MM.1S (cell line): ENCODE data around the gene CD4.
A peak's percentile ranks its signal among the peaks of the same experiment; 100 is the strongest.

Source experiments
- DNase-seq: peaks from one replicate; pipeline ENCODE4 v3.0.0-alpha.2; 2015
- H2AFZ ChIP-seq: fragments of 300-600 bp; sonication (generic); 2 replicates; pipeline ENCODE4 v1.6.0; 2016; ENCODE audit warnings: antibody characterized with exemption, low read length
- H3F3A ChIP-seq: fragments of 300-600 bp; sonication (generic); 2 replicates; pipeline ENCODE4 v1.6.1; 2016; ENCODE audit warnings: mild to moderate bottlenecking, antibody characterized with exemption, low read length, moderate library complexity, mixed read lengths; ENCODE audit not compliant: insufficient read depth
- H3K27ac ChIP-seq: fragments of 300-600 bp; sonication (generic); 2 replicates; pipeline ENCODE4 v1.5.1; 2016; ENCODE audit warnings: mild to moderate bottlenecking, low read length
- H3K27me3 ChIP-seq: fragments of 300-600 bp; sonication (generic); replicated peaks from 2 replicates; pipeline ENCODE4 v1.6.0; 2016; ENCODE audit warnings: low read length; ENCODE audit not compliant: insufficient read depth
- H3K36me3 ChIP-seq: fragments of 300-600 bp; sonication (generic); replicated peaks from 2 replicates; pipeline ENCODE4 v1.6.1; 2016; ENCODE audit warnings: mild to moderate bottlenecking, low read length, mixed read lengths; ENCODE audit not compliant: insufficient read depth
- H3K4me1 ChIP-seq: fragments of 300-600 bp; sonication (generic); 2 replicates; pipeline ENCODE4 v1.6.1; 2016; ENCODE audit warnings: low read length, mixed read lengths
- H3K4me2 ChIP-seq: fragments of 300-600 bp; sonication (generic); 2 replicates; pipeline ENCODE4 v1.6.0; 2016; ENCODE audit warnings: low read depth, low read length
- H3K4me3 ChIP-seq: fragments of 300-600 bp; sonication (generic); 2 replicates; pipeline ENCODE4 v1.5.1; 2016; ENCODE audit warnings: low read length, mixed read lengths
- H3K79me2 ChIP-seq: fragments of 300-600 bp; sonication (generic); 2 replicates; pipeline ENCODE4 v1.6.1; 2016; ENCODE audit warnings: mixed run types, low read length, mixed read lengths
- H3K9ac ChIP-seq: fragments of 300-600 bp; sonication (generic); 2 replicates; pipeline ENCODE4 v1.6.1; 2016; ENCODE audit warnings: low read length, mixed read lengths
- H3K9me2 ChIP-seq: fragments of 300-600 bp; sonication (generic); replicated peaks from 2 replicates; pipeline ENCODE4 v1.6.1; 2016; ENCODE audit warnings: mild to moderate bottlenecking, low read length, mixed read lengths; ENCODE audit not compliant: insufficient read depth
- H3K9me3 ChIP-seq: fragments of 300-600 bp; sonication (generic); replicated peaks from 2 replicates; pipeline ENCODE4 v1.6.1; 2016; ENCODE audit warnings: mild to moderate bottlenecking, low read length, mixed read lengths; ENCODE audit not compliant: insufficient read depth
- H4K20me1 ChIP-seq: fragments of 300-600 bp; sonication (generic); 2 replicates; pipeline ENCODE4 v1.6.1; 2016; ENCODE audit warnings: mild to moderate bottlenecking, low read length, moderate library complexity, mixed read lengths; ENCODE audit not compliant: insufficient read depth
- EZH2 ChIP-seq: fragments of 300-600 bp; sonication (generic); optimal IDR thresholded peaks from 2 replicates; pipeline ENCODE3; 2017; ENCODE audit warnings: low read depth, mild to moderate bottlenecking, antibody characterized with exemption, low read length, mixed read lengths
- EZH2phosphoT487 ChIP-seq: fragments of 300-600 bp; sonication (generic); IDR thresholded peaks from 2 replicates; pipeline ENCODE4 v1.6.1; 2018; ENCODE audit warnings: antibody characterized with exemption, low read length
- TF ChIP-seq, protein P1 (sequence below): fragments of 300-600 bp; sonication (generic); IDR thresholded peaks from 2 replicates; pipeline ENCODE4 v1.5.1; 2016; ENCODE audit warnings: antibody characterized with exemption, low read length, mixed read lengths

Gene CD4

DNA sequence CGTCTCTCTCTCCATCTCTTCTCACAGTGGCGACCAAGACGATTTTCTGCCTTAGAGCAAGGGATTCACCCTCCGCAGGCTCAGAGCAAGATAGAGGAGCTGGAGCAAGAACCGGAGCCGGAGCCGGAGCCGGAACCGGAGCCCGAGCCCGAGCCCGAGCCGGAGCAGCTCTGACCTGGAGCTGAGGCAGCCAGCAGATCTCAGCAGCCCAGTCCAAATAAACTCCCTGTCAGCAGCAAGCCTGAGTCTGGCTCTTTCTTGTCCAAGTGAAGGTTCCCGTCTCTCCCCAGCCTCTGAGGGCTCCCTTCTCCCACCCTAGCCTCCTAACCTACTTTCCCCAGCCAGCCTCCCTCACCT lies 11.1 kb upstream of the CD4 start:
- TF ChIP-seq EZH2 (no peak), EZH2phosphoT487 (no peak)
- TF ChIP-seq, protein P1, sequence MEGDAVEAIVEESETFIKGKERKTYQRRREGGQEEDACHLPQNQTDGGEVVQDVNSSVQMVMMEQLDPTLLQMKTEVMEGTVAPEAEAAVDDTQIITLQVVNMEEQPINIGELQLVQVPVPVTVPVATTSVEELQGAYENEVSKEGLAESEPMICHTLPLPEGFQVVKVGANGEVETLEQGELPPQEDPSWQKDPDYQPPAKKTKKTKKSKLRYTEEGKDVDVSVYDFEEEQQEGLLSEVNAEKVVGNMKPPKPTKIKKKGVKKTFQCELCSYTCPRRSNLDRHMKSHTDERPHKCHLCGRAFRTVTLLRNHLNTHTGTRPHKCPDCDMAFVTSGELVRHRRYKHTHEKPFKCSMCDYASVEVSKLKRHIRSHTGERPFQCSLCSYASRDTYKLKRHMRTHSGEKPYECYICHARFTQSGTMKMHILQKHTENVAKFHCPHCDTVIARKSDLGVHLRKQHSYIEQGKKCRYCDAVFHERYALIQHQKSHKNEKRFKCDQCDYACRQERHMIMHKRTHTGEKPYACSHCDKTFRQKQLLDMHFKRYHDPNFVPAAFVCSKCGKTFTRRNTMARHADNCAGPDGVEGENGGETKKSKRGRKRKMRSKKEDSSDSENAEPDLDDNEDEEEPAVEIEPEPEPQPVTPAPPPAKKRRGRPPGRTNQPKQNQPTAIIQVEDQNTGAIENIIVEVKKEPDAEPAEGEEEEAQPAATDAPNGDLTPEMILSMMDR, result no peak

DNA sequence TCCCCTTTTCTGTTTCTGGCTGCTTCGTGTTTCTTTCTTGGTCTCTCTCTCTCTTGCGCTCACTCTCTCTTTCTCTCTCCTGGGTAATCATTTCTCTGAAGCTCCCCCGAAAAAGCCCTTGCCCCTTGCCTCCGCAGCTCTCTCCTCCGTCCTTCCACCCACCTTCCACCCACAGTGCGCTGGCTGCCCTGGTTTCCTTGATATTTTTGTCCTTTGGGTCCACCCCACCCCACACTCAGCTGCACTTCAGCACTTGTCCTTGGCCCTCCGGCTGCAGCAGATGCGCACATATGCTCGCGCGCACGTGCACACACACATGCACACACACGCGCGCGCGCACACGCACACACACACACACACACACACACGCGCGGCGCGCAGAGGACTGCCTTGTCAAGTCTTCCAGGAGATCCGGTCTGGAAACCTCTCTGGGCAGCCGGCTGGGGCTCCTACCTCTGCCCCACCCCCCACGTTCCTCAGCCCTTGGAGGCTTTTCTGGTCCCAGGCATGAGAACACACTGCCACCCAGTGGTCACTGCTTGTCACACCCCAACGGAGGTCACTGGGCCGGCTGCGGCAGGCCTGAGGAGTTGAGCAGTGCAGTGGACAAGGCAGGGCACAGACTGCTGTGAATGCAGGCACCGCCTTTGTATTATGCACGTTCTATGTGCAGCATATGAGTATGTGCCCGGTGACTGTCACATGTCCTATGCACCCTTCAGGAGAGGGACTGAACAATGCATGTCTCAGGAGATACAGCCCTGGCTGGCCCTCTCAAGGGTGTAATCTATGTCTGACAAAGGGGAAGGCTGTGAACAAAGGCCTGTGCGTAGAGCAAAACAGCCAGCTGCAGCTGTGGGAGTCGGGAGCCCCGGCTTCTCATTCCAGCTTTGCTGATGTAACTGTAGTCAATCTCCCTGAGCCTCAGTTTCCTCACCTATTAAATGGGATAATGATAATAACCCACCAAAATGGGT lies 10.5 kb upstream of the CD4 start:
- Histone ChIP-seq H3K4me1 (peaks cover 30% of the 10 kb centered on the region), H3F3A (peaks cover 6% of the 10 kb centered on the region), H2AFZ (peak overlapping the region; percentile 91), H3K79me2 (no peaks in the 10 kb centered on the region), H3K9me2 (no peaks in the 10 kb centered on the region), H3K27ac (no peak overlapping the region), H3K9ac (peak overlapping the region; percentile 30; the same call in 1 of the 2 replicates), H3K4me2 (peak overlapping the region; percentile 97), H3K9me3 (no peaks in the 10 kb centered on the region), H3K27me3 (0 out of 2 replicates have a peak, but pooled peaks cover 11% of the 10 kb centered on the region), H4K20me1 (no peaks in the 10 kb centered on the region), H3K4me3 (peak overlapping the region; percentile 64), H3K36me3 (no peaks in the 10 kb centered on the region)
- TF ChIP-seq EZH2phosphoT487, result no peak
- TF ChIP-seq, protein P1, result peak; percentile 96
- DNase-seq, result peak; percentile 89

More for the DNA sequence above, 11.1 kb upstream of the CD4 start:
- Histone ChIP-seq H3K4me1 (peaks cover 23% of the 10 kb centered on the region), H3K4me2 (peak overlapping the region; percentile 97), H3K4me3 (peak overlapping the region; percentile 64), H3K27ac (no peak overlapping the region), H3K9me3 (no peaks in the 10 kb centered on the region), H3K9me2 (no peaks in the 10 kb centered on the region), H3F3A (peaks cover under 1% of the 10 kb centered on the region; the same call in 1 of the 2 replicates), H2AFZ (peak overlapping the region; percentile 91), H4K20me1 (no peaks in the 10 kb centered on the region), H3K79me2 (no peaks in the 10 kb centered on the region), H3K9ac (peak overlapping the region; percentile 30; the same call in 1 of the 2 replicates), H3K27me3 (0 out of 2 replicates have a peak, but pooled peaks cover 11% of the 10 kb centered on the region), H3K36me3 (no peaks in the 10 kb centered on the region)
- no peak for DNase-seq

GRCh38 chr12:6779708-6780432 lies 9.5 kb upstream of the CD4 start:
- no peak overlapping the region for H3K4me2 ChIP-seq
- H3K9ac ChIP-seq, result no peak overlapping the region
- H2AFZ ChIP-seq, result no peak overlapping the region

More at GRCh38 chr12:6779708-6780432, 9.5 kb upstream of the CD4 start:
- no peaks in the 10 kb centered on the region for H3K9me2 ChIP-seq
- no peak for DNase-seq
- peaks cover 40% of the 10 kb centered on the region for H3K4me1 ChIP-seq
- peaks cover 6% of the 10 kb centered on the region for H3F3A ChIP-seq
- no peaks in the 10 kb centered on the region for H3K79me2 ChIP-seq
- no peaks in the 10 kb centered on the region for H3K9me3 ChIP-seq
- 0 out of 2 replicates have a peak, but pooled peaks cover 11% of the 10 kb centered on the region for H3K27me3 ChIP-seq
- no peak for TF ChIP-seq EZH2phosphoT487
- TF ChIP-seq EZH2, result no peak
- TF ChIP-seq, protein P1, result no peak
- H3K4me3 ChIP-seq, result no peak overlapping the region
- no peaks in the 10 kb centered on the region for H3K36me3 ChIP-seq
- H3K27ac ChIP-seq, result no peak overlapping the region
- H4K20me1 ChIP-seq, result no peaks in the 10 kb centered on the region
